NOMO-1 treated with DMSO at 0.1 percent for 48 hours (cell line): ENCODE data around the gene SYTL3.
"Not testable (repeated sequence)": the region's sequence is repeated elsewhere in the genome, so short reads cannot be mapped to it uniquely, and the experiment has no call there.

Experiments used
- DNase-seq: peaks from one replicate; lab custom pipeline; 2025; ENCODE audit not compliant: unreplicated experiment; lab: John Stamatoyannopoulos, UW

Gene SYTL3

GRCh38 chr6:158649289-158650143 is at the start of gene SYTL3:
Gene SYTL3 (plus strand): TSS chr6:158650054. CDS start chr6:158663269, 13,215 bp downstream.
- peak; percentile 53 for DNase-seq

DNA sequence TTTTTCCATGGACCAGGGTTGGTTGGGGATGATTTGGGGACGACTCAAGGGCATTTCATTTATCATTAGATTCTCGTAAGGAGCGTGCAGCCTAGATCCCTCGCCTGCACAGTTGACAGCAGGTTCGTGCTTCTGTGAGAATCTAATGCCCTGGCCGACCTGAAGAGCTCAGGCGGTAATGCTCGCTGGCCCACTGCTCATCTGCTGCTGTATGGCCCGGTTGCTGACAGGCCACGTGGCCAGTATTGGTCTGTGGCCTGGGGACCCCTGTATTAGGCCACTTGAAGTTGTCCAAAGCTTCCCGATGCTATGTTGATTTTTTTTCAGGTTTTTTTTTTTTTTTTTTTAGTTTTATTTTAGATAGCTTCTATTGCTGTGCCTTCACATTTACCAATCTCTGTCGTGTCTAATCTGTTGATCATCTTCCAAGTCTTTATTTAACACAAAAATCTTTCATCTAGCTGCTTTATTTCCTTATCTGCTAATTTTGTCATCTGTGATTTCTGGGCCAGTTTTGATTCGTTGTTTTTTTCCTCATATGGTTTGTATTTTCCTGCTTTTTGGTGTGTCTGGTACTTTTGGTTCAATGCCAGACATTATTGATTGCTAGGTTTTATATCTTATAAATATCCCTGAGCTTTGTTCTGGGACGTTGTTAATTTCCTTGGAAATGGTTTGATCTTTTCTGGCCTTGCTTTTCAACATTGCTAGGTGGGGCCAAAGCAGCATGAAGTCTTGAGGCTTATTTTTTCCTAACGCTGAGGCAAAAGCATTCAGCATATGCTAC is 46.4 kb upstream of the SYTL3 start:
- DNase-seq, result no peak

DNA sequence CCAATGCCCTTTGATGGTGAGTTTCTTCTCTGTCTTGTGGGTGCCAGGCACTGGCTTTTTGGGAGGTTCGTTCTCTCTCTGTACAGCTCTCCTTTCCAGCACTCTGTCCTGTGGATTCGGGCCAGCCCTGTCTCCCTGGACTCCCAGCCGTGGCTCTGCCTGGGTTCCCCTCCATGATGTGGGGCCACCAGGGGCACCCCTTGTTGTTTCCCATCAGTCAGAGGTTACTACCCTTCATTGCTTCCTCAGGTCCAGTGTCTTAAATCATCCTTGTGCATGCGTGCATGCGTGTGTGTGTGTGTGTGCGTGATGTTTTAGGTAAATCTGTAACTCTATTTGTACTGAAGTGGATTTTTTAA is 45.8 kb upstream of the SYTL3 start:
- DNase-seq, result no peak

DNA sequence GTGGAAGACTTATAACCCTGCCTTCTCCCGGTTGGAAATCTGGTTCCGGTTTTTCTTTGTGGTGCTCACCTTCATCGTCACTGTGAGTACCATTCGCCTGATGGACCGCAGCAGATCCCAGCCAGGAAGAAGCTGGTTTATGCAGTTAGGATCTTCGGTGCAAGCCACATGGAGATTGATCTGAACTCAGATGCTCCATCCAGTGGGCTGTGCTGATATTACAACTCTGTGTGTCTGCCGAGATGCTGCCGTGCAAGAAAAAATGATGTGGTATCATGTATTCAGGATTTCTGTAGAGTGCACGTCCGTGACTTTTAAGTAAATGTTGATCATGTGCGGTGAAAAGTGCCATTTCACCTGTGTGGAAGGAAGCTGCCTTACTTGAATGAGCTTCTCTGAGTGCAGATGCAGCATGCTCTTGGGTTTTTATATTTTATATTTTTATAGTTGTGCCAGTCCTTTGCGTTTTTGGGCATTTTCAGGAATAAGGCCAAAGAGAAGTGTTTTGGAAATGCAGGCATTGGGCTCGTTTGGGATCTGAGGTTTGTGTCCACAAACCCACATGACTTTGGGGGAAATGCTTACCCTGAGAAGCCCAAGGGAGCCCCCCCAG is 44.5 kb upstream of the SYTL3 start:
- peak; percentile 15 for DNase-seq

DNA sequence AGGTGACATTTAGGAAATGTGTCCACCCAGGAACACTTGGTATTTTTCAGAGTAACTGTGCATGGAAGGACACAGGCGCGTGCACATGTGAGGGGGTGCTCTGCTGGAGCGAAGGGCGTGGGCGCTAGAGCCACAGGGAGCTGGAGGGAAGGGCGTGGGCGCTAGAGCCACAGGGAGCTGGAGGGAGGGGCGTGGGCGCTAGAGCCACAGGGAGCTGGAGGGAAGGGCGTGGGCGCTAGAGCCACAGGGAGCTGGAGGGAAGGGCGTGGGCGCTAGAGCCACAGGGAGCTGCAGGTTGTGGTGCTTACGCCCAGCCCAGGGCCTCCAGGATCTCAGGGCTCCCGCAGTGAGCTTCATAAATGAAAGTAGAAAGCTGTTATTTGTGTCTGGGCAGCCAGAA is 43.8 kb upstream of the SYTL3 start:
- not testable (repeated sequence) for DNase-seq

DNA sequence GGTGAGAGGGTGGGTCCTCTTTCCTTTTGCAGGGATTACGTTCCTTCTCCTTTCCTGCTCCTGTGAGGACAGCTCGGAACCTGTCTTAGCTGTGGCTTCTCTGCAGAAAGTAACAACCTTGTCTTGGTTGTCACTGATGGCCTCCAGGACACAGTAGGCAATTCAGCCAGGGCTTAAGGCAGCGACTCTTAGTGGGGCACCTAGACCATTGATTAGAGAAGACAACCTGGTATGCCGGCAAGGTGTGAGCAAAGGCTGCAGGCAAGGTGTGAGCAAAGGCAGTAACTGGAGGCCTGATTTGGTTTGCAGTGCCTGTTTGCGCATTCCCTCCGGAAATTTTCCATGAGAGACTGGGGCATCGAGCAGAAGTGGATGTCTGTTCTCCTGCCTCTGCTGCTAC is 42.9 kb upstream of the SYTL3 start:
- DNase-seq, result no peak

GRCh38 chr6:158607411-158608170 is 42.3 kb upstream of the SYTL3 start:
- no peak for DNase-seq

- DNase-seq, result no peak
These were observed 41.6 kb upstream of the SYTL3 start for GRCh38 chr6:158608221-158608620.

DNA sequence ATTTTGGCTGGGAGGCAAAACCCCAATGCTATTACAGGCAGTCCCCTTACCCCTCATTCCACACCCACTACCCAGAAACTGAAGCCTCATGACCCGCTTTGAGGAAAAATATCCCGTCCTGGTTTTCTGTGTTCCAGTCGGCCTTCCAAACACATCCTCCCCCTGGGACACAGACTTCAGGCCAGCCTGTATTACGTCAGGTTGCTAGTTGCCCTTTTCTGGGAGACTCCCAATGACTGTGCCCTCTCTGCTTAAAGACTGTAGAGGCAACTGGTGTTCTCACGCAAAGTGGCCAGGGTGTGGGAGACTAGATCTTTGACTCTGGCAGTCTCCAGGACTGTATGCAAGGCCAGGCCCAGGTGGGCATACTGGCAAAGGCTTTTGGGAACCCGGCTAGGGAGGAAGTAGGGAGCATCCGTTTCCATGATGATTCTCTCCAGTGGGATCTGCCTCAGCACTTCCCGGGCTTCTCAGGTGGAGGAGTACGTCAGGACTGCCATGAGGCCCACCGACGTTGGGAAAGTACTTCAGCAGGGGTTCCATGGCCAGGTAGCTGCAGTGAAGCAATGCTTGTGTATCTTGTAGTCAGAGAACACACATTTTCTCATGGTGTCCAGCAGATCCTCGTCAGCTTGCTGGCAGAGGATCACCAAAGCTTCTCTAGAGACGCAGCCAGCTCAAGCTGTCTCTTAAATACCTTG is 40.2 kb upstream of the SYTL3 start:
- DNase-seq, result no peak

GRCh38 chr6:158610319-158610968 is 39.4 kb upstream of the SYTL3 start:
- DNase-seq, result no peak

DNA sequence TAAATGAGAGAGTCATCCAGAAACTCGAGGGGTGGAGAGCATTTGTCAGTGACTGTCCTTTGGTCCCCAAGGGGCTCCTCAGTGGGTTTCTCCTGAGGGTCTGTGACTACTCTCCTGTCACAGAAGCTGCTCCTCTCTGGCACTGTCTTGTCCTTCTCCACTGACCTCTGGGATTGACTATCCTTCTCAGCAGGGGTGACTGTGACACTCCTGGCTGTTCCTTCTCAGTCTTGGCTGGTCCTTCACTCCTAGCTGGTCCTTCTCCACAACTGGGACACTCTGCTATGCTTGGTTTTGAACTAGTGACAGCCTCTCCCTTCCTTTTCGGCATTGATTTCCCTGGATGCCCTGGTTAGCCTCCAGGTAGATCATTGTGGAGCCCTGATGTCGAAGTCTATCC is 38.8 kb upstream of the SYTL3 start:
- DNase-seq, result no peak

- DNase-seq, result no peak
These were observed 38.1 kb upstream of the SYTL3 start for GRCh38 chr6:158611541-158612370.

DNA sequence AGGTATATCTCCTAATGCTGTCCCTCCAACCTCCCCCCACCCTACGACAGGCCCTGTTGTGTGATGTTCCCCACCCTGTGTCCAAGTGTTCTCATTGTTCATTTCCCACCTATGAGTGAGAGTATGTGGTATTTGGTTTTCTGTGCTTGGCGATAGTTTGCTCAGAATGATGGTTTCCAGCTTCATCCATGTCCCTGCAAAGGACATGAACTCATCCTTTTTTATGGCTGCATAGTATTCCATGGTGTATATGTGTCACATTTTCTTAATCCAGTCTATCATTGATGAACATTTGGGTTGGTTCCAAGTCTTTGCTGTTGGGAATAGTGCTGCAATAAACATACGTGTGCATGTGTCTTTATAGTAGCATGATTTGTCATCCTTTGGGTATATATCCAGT is 35.2 kb upstream of the SYTL3 start:
- DNase-seq, result not testable (repeated sequence)

- DNase-seq, result not testable (repeated sequence)
These were observed 31.6 kb upstream of the SYTL3 start for GRCh38 chr6:158618289-158618688.

GRCh38 chr6:158619922-158620801 is 29.7 kb upstream of the SYTL3 start:
- DNase-seq, result no peak

- no peak for DNase-seq
These were observed 28.7 kb upstream of the SYTL3 start for GRCh38 chr6:158620963-158621693.
